Tibial nerve (tissue), 4 donors: ENCODE data around the gene BNIP1. TPM values are rescaled to one million over a fixed set of nuclear protein-coding genes. Genes with fewer than 3 reads are reported as not detected.

Experiments
- DNase-seq, 2 donors: peaks; one replicate each; pipeline ENCODE4 v3.0.0-alpha.2; 2019; ENCODE audit warnings: low spot score in 2 of 2
- H3K27ac ChIP-seq, 4 donors: fragments of 200-600 bp; sonication (generic) in 3 of 4; one replicate each; pipeline ENCODE4 v1.5.1; 2017 to 2019; ENCODE audit warnings: mild to moderate bottlenecking in 1 of 4
- H3K27me3 ChIP-seq, 2 donors: fragments of 200-600 bp; sonication (generic) in 1 of 2; one replicate each; pipeline versions ENCODE4 v1.5.1 to v1.6.0; 2017 to 2019
- H3K36me3 ChIP-seq, 3 donors: fragments of 200-600 bp; sonication (generic); one replicate each; pipeline ENCODE4 v1.5.1; 2018 to 2019
- H3K4me1 ChIP-seq, 4 donors: fragments of 200-600 bp; sonication (generic) in 3 of 4; one replicate each; pipeline ENCODE4 v1.5.1; 2017 to 2019
- H3K4me3 ChIP-seq, 4 donors: fragments of 200-600 bp; sonication (generic) in 3 of 4; one replicate each; pipeline ENCODE4 v1.5.1; 2017 to 2019; ENCODE audit warnings: mild to moderate bottlenecking in 1 of 4, moderate library complexity in 1 of 4
- H3K9me3 ChIP-seq, 4 donors: fragments of 200-600 bp; sonication (generic) in 3 of 4; one replicate each; pipeline ENCODE4 v1.5.1; 2017 to 2019
- CTCF ChIP-seq, 5 experiments: fragments of 200-600 bp in 3 of 5; fragments of 450-650 bp in 2 of 5; sonication (generic) in 3 of 5; IDR thresholded peaks; one replicate each; pipeline ENCODE4 v1.5.1; 2016 to 2019; ENCODE audit warnings: antibody characterized with exemption in 5 of 5, mild to moderate bottlenecking in 3 of 5, moderate library complexity in 2 of 5
- EP300 ChIP-seq, 2 donors: sonication (generic); formaldehyde crosslinking; IDR thresholded peaks; one replicate each; pipeline ENCODE4 v1.6.1; 2017; ENCODE audit warnings: antibody characterized with exemption in 2 of 2, mild to moderate bottlenecking in 1 of 2
- POLR2A ChIP-seq, 2 donors: fragments of 450-650 bp; IDR thresholded peaks; one replicate each; pipeline ENCODE4 v1.6.1; 2017; ENCODE audit warnings: antibody characterized with exemption in 2 of 2, mild to moderate bottlenecking in 2 of 2, moderate library complexity in 2 of 2
- WGBS, 2 donors: methylation state at CpG; one replicate each; pipeline ENCODE4 v1.1.5; 2018; 5-methylcytosine and 5-hydroxymethylcytosine counted together
- total RNA-seq, 4 donors: library from RNA; depleted of rRNA; stranded (reverse); fragments of >200 nt; gene quantifications; one replicate each; pipeline ENCODE4 v1.1.0, GENCODE V29; 2016

BNIP1 gene
- total RNA-seq, 4 donors from 2014 or later, result 2.2 to 15.6 (median 10.0) TPM

DNA sequence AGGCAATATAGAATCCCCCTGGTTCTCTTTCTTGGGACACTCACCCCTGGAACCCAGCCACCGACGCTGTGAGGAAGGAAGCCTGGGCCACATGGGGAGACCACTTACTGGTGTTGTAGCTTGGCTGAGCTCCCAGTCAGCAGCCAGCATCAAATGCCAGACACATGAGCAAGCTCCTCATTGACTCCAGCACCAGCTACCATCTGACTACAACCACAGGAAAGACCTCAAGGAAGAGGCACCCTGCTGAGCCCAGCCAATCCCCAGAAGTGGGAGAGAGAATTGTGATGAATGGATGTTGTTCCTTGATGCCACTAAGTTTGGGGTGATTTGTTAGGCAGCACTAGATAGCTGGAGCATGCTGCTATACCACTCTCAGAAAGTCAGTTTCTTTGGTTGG lies 36.0 kb downstream of the BNIP1 start:
- H3K4me1 ChIP-seq, result no peaks in the 10 kb centered on the region
- TF ChIP-seq POLR2A (IDR thresholded peaks at IDR 0.05), result no peak
- no peak for TF ChIP-seq CTCF (IDR thresholded peaks at IDR 0.05)
- TF ChIP-seq EP300 (IDR thresholded peaks at IDR 0.05), result no peak
- DNase-seq, result no peak
- peaks cover 0 to 17% (median 0%) of the 10 kb centered on the region in 4 donors for H3K9me3 ChIP-seq
- 83 to 88% methylated on average over 2 of the region's 2 CpGs for WGBS, 2 donors
- peaks cover 0 to 14% (median 0%) of the 10 kb centered on the region in 3 donors for H3K36me3 ChIP-seq
- H3K4me3 ChIP-seq, result no peak overlapping the region
- H3K27me3 ChIP-seq, result no peaks in the 10 kb centered on the region
- H3K27ac ChIP-seq, result no peak overlapping the region

GRCh38 chr5:173187054-173187743 lies 42.9 kb downstream of the BNIP1 start:
- Histone ChIP-seq H3K4me1 (no peaks in the 10 kb centered on the region), H3K36me3 (no peaks in the 10 kb centered on the region), H3K9me3 (peaks cover 0 to under 1% (median 0%) of the 10 kb centered on the region in 4 donors), H3K27ac (no peak overlapping the region), H3K27me3 (no peaks in the 10 kb centered on the region), H3K4me3 (no peak overlapping the region)
- 74 to 77% methylated on average over 7 to 11 of the region's 11 CpGs for WGBS, 2 donors
- TF ChIP-seq POLR2A (IDR thresholded peaks at IDR 0.05) (no peak), EP300 (IDR thresholded peaks at IDR 0.05) (no peak), CTCF (IDR thresholded peaks at IDR 0.05) (no peak)
- no peak for DNase-seq

- H3K36me3 ChIP-seq, result no peaks in the 10 kb centered on the region
- WGBS, 2 donors, result 65 to 71% methylated on average over 2 of the region's 2 CpGs
These were observed 43.9 kb downstream of the BNIP1 start for GRCh38 chr5:173188280-173188679.

GRCh38 chr5:173191015-173191414 lies 46.7 kb downstream of the BNIP1 start:
- no peaks in the 10 kb centered on the region for H3K36me3 ChIP-seq
- WGBS, 2 donors, result 89 to 93% methylated on average over 4 of the region's 4 CpGs

More at GRCh38 chr5:173188280-173188679, 43.9 kb downstream of the BNIP1 start:
- H3K9me3 ChIP-seq, result peaks cover 0 to 4% (median 0%) of the 10 kb centered on the region in 4 donors
- TF ChIP-seq CTCF (IDR thresholded peaks at IDR 0.05), result no peak
- TF ChIP-seq POLR2A (IDR thresholded peaks at IDR 0.05), result no peak
- TF ChIP-seq EP300 (IDR thresholded peaks at IDR 0.05), result no peak
- no peak overlapping the region for H3K27ac ChIP-seq
- DNase-seq, result no peak
- H3K27me3 ChIP-seq, result no peaks in the 10 kb centered on the region
- H3K4me3 ChIP-seq, result no peak overlapping the region
- no peaks in the 10 kb centered on the region for H3K4me1 ChIP-seq

More at GRCh38 chr5:173191015-173191414, 46.7 kb downstream of the BNIP1 start:
- Histone ChIP-seq H3K4me1 (no peaks in the 10 kb centered on the region), H3K9me3 (peaks cover 0 to 4% (median 0%) of the 10 kb centered on the region in 4 donors), H3K27ac (no peak overlapping the region), H3K4me3 (no peak overlapping the region), H3K27me3 (no peaks in the 10 kb centered on the region)
- TF ChIP-seq CTCF (IDR thresholded peaks at IDR 0.05) (no peak), EP300 (IDR thresholded peaks at IDR 0.05) (no peak), POLR2A (IDR thresholded peaks at IDR 0.05) (no peak)
- no peak for DNase-seq
